HEK293T (cell line): ENCODE measurements around the gene SLC35E2B.
"Not testable (repeated sequence)": the region's sequence is repeated elsewhere in the genome, so short reads cannot be mapped to it uniquely, and the experiment has no call there.

Experiments used
- CTCF ChIA-PET: fragments of 350-600 bp; formaldehyde crosslinking; extraction: SDS; loops from one replicate; lab custom pipeline; 2021; ENCODE audit warnings: antibody characterized with exemption, inconsistent platforms; lab: Yijun Ruan, JAX
- POLR2A ChIA-PET: fragments of 350-600 bp; formaldehyde crosslinking; extraction: SDS; loops from one replicate; lab custom pipeline; 2020; ENCODE audit warnings: antibody characterized with exemption, inconsistent platforms; lab: Yijun Ruan, JAX
- DNase-seq: peaks from one replicate; pipeline ENCODE4 v3.0.0; 2012; ENCODE audit warnings: mixed read lengths; ENCODE audit errors: extremely low spot score
- ARNT ChIP-seq: fragments of 450-650 bp; IDR thresholded peaks from 2 replicates; pipeline ENCODE4 v1.6.1; 2017; ENCODE audit warnings: mild to moderate bottlenecking
- BHLHE40 ChIP-seq: fragments of 450-650 bp; IDR thresholded peaks from 2 replicates; pipeline ENCODE4 v1.6.1; 2016; ENCODE audit warnings: mild to moderate bottlenecking, moderate library complexity, borderline replicate concordance
- CTBP1 ChIP-seq: fragments of 450-650 bp; IDR thresholded peaks from 2 replicates; pipeline ENCODE4 v1.6.1; 2016; ENCODE audit warnings: borderline replicate concordance
- ELF4 ChIP-seq: fragments of 450-650 bp; IDR thresholded peaks from 2 replicates; pipeline ENCODE4 v1.6.1; 2017; ENCODE audit warnings: antibody characterized with exemption
- FOXA1 ChIP-seq: fragments of 450-650 bp; IDR thresholded peaks from 2 replicates; pipeline ENCODE4 v1.6.1; 2016; ENCODE audit warnings: mild to moderate bottlenecking
- FOXK2 ChIP-seq: fragments of 450-650 bp; IDR thresholded peaks from 2 replicates; pipeline ENCODE4 v1.6.1; 2016; ENCODE audit warnings: mild to moderate bottlenecking
- FOXM1 ChIP-seq: fragments of 450-650 bp; IDR thresholded peaks from 2 replicates; pipeline ENCODE4 v1.6.1; 2017; ENCODE audit warnings: mild to moderate bottlenecking, borderline replicate concordance
- HDGF ChIP-seq: fragments of 450-650 bp; IDR thresholded peaks from 2 replicates; pipeline ENCODE4 v1.6.1; 2017; ENCODE audit warnings: antibody characterized with exemption, borderline replicate concordance
- L3MBTL2 ChIP-seq: fragments of 450-650 bp; conservative IDR thresholded peaks from 2 replicates; pipeline ENCODE4 v1.6.1; 2016; ENCODE audit warnings: mild to moderate bottlenecking
- LEF1 ChIP-seq: fragments of 450-650 bp; IDR thresholded peaks from 2 replicates; pipeline ENCODE4 v1.6.1; 2017; ENCODE audit warnings: mild to moderate bottlenecking, borderline replicate concordance
- NFRKB ChIP-seq: fragments of 450-650 bp; IDR thresholded peaks from 2 replicates; pipeline ENCODE4 v1.6.1; 2016; ENCODE audit warnings: mild to moderate bottlenecking, moderate library complexity
- PKNOX1 ChIP-seq: fragments of 450-650 bp; IDR thresholded peaks from 2 replicates; pipeline ENCODE4 v1.6.1; 2016
- SP1 ChIP-seq: fragments of 450-650 bp; IDR thresholded peaks from 2 replicates; pipeline ENCODE4 v1.6.1; 2017
- SUZ12 ChIP-seq: fragments of 450-650 bp; IDR thresholded peaks from 2 replicates; pipeline ENCODE4 v1.6.1; 2016; ENCODE audit warnings: mild to moderate bottlenecking
- TARDBP ChIP-seq: fragments of 450-650 bp; IDR thresholded peaks from 2 replicates; pipeline ENCODE4 v1.6.1; 2016
- ZNF384 ChIP-seq: fragments of 450-650 bp; IDR thresholded peaks from 2 replicates; pipeline ENCODE4 v1.6.1; 2016

The SLC35E2B gene

GRCh38 chr1:1692714-1693647 lies at the start of gene SLC35E2B:
TSS of gene SLC35E2B (minus strand) at chr1:1692795. CDS start at chr1:1676699, 16,096 bp downstream.
- peak; percentile 66 for TF ChIP-seq BHLHE40
- peak; percentile 55; the same call in 1 of the 2 replicates for TF ChIP-seq FOXM1
- POLR2A ChIA-PET, CTCF ChIA-PET: not testable (repeated sequence)
- peak; percentile 40 for DNase-seq

DNA sequence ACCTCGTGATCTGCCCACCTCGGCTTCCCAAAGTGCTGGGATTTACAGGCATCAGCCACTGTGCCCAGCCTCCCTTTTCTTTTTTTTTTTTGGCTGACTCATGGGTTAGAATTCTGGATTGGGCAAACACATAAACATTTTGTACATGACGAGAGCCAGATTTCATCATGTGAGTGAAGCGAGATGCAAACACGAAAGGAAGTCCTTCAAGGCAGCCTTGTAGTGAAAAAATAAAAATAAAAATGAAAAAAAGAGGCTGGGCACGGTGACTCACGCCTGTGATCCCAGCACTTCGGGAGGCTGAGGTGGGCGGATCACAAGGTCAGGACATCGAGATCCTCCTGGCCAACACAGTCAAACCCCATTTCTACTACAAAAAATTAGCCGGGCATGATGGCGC lies 48.4 kb upstream of the SLC35E2B start:
- POLR2A ChIA-PET, CTCF ChIA-PET, DNase-seq: not testable (repeated sequence)

GRCh38 chr1:1738799-1739337 lies 46.3 kb upstream of the SLC35E2B start:
- DNase-seq, POLR2A ChIA-PET, CTCF ChIA-PET: not testable (repeated sequence)

DNA sequence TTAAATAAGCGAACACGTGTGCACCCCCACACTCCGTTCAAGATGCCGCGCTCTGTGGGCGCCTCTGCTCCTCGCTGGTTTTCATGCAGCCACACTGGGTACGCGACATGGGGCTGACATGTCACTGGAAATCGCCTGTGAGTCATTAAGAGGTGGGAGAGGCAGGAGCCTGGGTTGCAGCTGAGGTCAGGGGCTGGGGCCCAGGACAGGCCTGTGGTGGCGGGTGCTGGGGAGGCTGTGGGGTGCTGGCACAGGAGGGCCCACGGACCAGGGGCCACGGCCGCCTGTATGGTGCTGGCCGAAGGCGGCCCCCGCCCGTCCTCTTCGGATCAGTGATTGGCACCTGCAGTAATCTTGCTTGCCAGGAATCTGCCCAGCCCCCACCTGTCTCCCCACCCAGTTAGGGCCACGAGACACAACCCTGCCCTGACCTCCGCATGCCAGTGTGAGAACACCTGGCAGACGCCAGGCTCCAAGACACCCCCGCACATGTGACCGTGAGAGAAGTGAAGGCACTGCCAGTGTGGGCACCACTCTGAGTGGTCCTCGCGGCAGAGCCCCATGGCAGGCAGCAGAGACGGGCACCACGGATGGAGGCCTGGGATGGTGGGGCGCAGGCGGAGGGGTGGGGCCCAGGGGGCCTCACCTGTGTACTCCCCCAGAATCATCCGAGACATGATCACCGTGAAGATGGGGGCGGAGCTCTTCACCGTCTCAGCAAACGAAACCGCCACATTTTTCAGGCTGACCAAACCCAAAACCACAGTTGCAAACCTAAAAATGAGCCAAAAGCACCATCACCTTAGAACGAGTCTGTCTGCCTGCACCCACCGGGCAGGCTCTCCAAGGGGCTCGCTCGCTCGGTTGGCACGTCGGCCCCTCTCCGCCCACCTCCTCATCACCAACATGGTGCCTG lies 45.3 kb upstream of the SLC35E2B start:
- POLR2A ChIA-PET, DNase-seq, CTCF ChIA-PET: not testable (repeated sequence)

DNA sequence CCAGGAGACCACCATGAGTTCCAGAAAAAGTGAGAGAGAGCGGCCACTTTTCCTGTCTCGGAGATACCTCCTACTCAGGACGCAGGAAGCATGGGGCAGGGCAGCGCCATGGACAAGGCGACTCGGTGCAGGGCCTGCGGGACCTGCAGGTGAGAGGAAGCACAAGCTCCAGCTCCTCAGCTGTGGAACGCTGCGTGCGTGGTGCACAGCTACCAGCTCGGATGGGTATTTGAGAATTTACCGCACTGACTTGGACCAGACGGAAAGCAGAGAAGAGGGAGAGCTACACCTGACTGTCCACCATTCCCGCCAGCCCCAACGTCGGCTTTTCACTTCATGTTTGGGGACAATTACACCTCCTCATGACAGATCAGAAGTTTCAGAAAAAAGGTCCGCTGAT lies 39.8 kb upstream of the SLC35E2B start:
- no peak for TF ChIP-seq SUZ12
- no peak for TF ChIP-seq ELF4
- TF ChIP-seq BHLHE40: no peak
- no peak for TF ChIP-seq FOXM1
- TF ChIP-seq ZNF384: no peak
- no peak for TF ChIP-seq CTBP1
- TF ChIP-seq SP1: no peak
- no peak for TF ChIP-seq LEF1
- no peak for TF ChIP-seq ARNT
- TF ChIP-seq TARDBP: no peak
- TF ChIP-seq NFRKB: no peak
- TF ChIP-seq FOXK2: no peak
- TF ChIP-seq FOXA1: no peak
- no peak for TF ChIP-seq HDGF
- TF ChIP-seq PKNOX1: no peak
- TF ChIP-seq L3MBTL2: no peak
- ChIA-PET CTCF (no interaction called here), POLR2A (no interaction called here)
- DNase-seq: no peak

GRCh38 chr1:1730870-1731269 lies 38.3 kb upstream of the SLC35E2B start:
- POLR2A ChIA-PET: no interaction called here
- CTCF ChIA-PET: no interaction called here
- DNase-seq: no peak
- no peak for TF ChIP-seq SP1
- no peak for TF ChIP-seq HDGF

DNA sequence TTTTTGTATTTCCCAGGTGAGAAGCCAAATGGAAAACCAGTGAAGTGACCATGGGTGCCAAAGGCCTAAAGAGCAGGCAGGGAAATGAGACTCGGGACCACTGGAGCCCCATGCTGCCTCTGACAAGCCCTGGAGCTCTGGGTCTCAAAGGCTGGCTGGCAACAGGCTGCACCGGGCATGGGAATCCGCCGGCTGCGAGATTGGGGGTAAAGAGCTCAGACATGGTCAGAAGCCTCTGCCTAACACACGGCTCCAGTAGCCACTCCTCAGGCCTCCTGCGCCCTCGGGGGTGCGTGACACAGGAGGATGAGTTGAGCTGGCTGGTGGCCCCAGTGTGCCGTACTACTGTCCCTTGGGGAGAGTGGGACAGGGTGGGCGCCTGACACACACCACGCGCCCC lies 37.6 kb upstream of the SLC35E2B start:
- CTCF ChIA-PET, POLR2A ChIA-PET: not testable (repeated sequence)

DNA sequence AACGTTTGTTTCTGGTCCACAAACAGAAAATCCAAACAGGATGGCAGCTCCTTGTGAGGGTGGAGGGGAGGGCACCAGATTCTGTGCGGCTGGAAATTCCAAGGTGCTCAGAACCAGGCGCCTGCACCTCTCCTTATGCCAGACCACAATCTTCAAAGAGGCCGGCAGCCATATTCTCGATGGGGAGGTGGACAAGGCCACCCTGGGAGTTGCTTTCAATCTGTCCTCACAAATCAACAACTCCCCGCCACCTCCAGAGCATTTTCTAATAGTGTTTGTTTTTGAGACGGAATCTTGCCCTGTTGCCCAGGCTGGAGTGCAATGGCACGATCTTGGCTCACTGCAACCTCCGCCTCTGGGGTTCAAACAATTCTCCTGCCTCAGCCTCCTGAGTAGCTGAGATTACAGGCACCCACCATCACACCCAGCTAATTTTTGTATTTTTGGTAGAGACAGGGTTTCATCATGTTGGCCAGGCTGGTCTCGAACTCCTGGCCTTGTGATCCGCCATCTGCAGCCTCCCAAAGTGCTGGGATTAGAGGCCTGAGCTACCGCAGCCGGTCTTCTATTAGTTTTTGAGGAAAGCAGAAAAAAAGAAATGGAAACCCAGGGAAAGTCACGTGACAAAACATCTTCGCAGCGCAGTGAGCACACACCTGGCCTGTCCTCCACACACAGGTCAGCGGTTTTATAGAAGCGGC lies 36.7 kb upstream of the SLC35E2B start:
- DNase-seq, POLR2A ChIA-PET, CTCF ChIA-PET: not testable (repeated sequence)

More for the DNA sequence above, 37.6 kb upstream of the SLC35E2B start:
- DNase-seq: not testable (repeated sequence)

DNA sequence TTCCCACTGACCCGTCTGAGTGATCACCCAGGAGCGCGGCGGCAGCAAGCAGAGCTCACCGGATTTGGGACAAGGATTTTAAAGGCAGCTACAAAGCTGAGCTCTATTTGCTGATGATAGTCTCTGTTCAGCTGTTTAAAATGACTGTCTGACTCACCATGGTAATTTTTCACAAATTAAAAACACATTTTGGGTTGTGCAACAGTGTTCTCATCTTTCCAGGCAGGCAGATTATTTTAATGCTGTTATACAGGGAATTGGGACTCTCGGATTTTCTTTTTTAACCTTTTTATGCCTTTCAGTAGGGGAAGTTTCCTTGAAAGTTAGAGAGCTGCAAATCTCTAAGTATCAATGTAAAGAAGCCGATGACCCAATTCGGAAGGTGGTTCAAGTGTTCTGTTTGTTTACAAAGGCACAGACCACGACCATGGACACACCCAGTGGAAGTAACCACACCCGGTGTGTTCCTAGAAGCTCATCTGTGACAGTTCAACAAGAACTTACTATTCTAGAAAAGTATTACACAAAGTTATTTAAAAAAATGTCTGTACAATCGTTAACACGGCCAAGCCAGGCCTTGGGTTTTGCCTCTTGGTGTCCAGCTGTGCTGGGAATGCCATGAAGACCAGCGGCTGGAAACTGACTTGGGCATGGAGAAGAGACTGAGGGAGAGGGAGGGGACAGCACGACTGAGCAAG lies 35.9 kb upstream of the SLC35E2B start:
- DNase-seq, POLR2A ChIA-PET, CTCF ChIA-PET: not testable (repeated sequence)

- POLR2A ChIA-PET, CTCF ChIA-PET, DNase-seq: not testable (repeated sequence)
These were observed 34.6 kb upstream of the SLC35E2B start for GRCh38 chr1:1727131-1727651.

- CTCF ChIA-PET, POLR2A ChIA-PET, DNase-seq: not testable (repeated sequence)
These were observed 33.5 kb upstream of the SLC35E2B start for GRCh38 chr1:1726088-1726487.
